ENCODE measurements around the gene SLFN5.

The SLFN5 gene

DNA sequence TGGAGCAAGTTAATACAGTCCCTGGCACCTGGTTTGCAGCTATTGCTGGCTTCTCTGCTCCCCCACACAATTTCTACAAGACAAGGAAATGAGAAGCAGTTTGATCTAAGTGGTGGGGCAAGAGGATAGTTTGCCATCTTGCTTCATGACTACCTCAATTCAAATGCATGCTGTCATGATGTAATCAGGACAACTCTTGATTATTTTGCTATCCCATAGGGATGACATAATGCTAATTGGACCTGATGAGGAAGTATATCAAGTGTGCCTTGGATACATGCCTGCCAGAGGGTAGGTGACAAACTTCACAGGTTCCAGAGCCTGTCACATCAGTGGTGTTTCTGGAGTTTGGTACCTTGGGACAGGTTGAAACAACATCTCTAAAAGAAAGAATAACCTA lies 40.9 kb downstream of the SLFN5 start:
- H3K4me3 ChIP-seq (replicated peaks; ENCODE audit: low read depth, low read length), result no peak overlapping the region
- DNase-seq (ENCODE audit: low read depth), result no peak
- TF ChIP-seq CTCF (IDR thresholded peaks at IDR 0.05; ENCODE audit: low read length, missing control alignments), result no peak

DNA sequence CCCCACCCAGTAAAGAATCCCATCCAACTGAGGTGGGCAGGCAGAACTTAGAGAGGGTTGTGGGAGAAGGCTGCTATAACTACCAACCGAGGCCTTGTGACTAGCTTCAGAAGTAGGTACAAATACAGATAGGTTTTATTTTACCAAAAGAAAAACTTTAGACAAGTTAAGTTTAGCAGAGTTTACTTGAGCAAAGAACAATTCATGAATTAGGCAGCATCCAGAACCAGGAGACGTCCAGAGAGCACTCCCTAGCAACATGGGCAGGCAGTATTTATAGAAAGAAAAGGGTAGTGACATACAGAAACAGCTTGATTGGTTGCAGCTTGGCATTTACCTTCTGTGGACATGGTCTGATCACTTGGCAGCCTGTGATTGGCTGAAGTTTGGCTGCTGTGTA lies 42.1 kb downstream of the SLFN5 start:
- TF ChIP-seq CTCF (IDR thresholded peaks at IDR 0.05; ENCODE audit: low read length, missing control alignments), result no peak
- no peak overlapping the region for H3K4me3 ChIP-seq (replicated peaks; ENCODE audit: low read depth, low read length)
- DNase-seq (ENCODE audit: low read depth), result no peak

DNA sequence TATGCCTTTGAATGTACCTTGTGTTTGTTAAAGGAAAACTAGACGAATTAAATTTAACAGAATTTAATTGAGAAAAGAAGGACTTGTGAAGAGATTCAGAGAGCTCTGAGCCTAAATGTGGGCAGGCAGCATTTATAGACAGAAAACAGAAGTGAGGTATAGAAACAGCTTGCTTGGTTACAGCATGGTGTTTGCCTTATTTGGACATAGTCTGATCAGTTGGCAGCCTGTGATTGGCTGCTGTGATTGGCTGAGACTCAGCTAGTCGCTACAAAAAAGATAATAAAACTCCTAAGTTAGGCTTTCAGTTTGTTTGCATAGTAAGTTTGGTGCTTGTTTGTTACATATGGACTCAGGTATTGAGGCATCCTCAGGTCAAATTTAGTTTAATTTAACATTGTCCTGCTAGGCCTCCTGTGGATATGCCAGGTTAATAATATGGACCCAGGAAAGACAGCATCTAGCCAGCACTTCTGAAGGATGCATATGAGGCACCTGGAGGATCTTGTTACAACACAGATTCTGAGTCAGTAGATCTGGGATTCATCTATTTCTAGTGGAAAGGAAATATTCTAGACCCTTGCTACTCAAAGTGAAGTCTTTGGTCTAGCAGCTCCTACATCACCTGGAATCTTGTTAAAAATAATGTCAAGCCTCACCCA lies 43.4 kb downstream of the SLFN5 start:
- no peak overlapping the region for H3K4me3 ChIP-seq (replicated peaks; ENCODE audit: low read depth, low read length)
- TF ChIP-seq CTCF (IDR thresholded peaks at IDR 0.05; ENCODE audit: low read length, missing control alignments), result no peak
- DNase-seq (ENCODE audit: low read depth), result peak; percentile 41

DNA sequence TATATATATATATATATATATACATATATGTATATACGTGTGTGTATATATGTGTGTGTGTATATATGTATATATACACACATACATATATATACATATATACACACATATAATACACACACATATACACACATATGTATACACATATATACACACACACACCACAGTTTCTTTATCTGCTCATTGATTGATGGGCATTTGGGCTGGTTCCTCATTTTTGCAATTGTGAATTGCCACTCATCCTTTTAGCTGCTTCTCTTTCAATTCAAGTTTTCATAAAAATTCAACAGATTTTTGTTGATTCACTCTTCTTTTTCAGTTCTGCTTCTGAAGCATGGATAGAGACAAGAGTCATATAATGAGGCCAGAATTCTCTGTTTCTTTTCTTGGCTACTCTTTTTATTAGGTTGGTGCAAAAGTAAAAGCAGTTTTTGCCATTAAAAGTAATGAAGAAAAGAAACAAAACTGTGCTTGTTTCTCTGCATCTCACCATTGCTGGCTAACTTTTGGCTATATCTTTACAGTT lies 44.5 kb downstream of the SLFN5 start:
- no peak overlapping the region for H3K4me3 ChIP-seq (replicated peaks; ENCODE audit: low read depth, low read length)
- no peak for DNase-seq (ENCODE audit: low read depth)
- TF ChIP-seq CTCF (IDR thresholded peaks at IDR 0.05; ENCODE audit: low read length, missing control alignments), result no peak

- DNase-seq (ENCODE audit: low read depth), result no peak
- no peak for TF ChIP-seq CTCF (IDR thresholded peaks at IDR 0.05; ENCODE audit: low read length, missing control alignments)
- H3K4me3 ChIP-seq (replicated peaks; ENCODE audit: low read depth, low read length), result no peak overlapping the region
These were observed 46.4 kb downstream of the SLFN5 start for GRCh38 chr17:35289222-35289621.

- no peak overlapping the region for H3K4me3 ChIP-seq (replicated peaks; ENCODE audit: low read depth, low read length)
- TF ChIP-seq CTCF (IDR thresholded peaks at IDR 0.05; ENCODE audit: low read length, missing control alignments), result no peak
- DNase-seq (ENCODE audit: low read depth), result peak; percentile 89
These were observed 48.9 kb downstream of the SLFN5 start for GRCh38 chr17:35291802-35292201.
